Breast epithelium (tissue), 4 donors: ENCODE measurements around the gene CGA. TPM values are rescaled to one million over a fixed set of nuclear protein-coding genes. Genes with fewer than 3 reads are reported as not detected.

Source experiments
- DNase-seq, 2 donors: peaks; one replicate each; pipeline ENCODE4 v3.0.0-alpha.2; 2019; ENCODE audit warnings: low spot score in 2 of 2
- H3K27ac ChIP-seq, 2 donors: fragments of 200-600 bp; sonication (generic) in 1 of 2; one replicate each; pipeline ENCODE4 v1.5.1; 2016 to 2019; ENCODE audit warnings: mild to moderate bottlenecking in 1 of 2
- H3K27me3 ChIP-seq, 2 donors: fragments of 200-600 bp; sonication (generic) in 1 of 2; one replicate each; pipeline versions ENCODE4 v1.5.1 to v1.6.0; 2017 to 2019; ENCODE audit warnings: control low read depth in 1 of 2, mild to moderate bottlenecking in 1 of 2
- H3K36me3 ChIP-seq: fragments of 200-600 bp; one replicate; pipeline ENCODE4 v1.5.1; 2019
- H3K4me1 ChIP-seq, 2 donors: fragments of 200-600 bp; sonication (generic); one replicate each; pipeline ENCODE4 v1.5.1; 2016 to 2019; ENCODE audit warnings: control low read depth in 1 of 2
- H3K4me3 ChIP-seq, 3 donors: fragments of 200-600 bp; sonication (generic); 1 replicate in 2 of 3; 2 replicates in 1 of 3; pipeline ENCODE4 v1.5.1; 2016 to 2019; ENCODE audit warnings: mild to moderate bottlenecking in 3 of 3, moderate library complexity in 2 of 3
- H3K9me3 ChIP-seq, 2 donors: fragments of 200-600 bp; sonication (generic) in 1 of 2; one replicate each; pipeline ENCODE4 v1.5.1; 2016 to 2019; ENCODE audit warnings: control low read depth in 1 of 2
- CTCF ChIP-seq, 3 donors: fragments of 450-650 bp; IDR thresholded peaks; one replicate each; pipeline ENCODE4 v1.5.1; 2016 to 2017; ENCODE audit warnings: antibody characterized with exemption in 3 of 3, mild to moderate bottlenecking in 3 of 3, moderate library complexity in 3 of 3
- POLR2A ChIP-seq: fragments of 450-650 bp; IDR thresholded peaks from one replicate; pipeline ENCODE4 v1.6.1; 2016; ENCODE audit warnings: antibody characterized with exemption, mild to moderate bottlenecking, moderate library complexity
- POLR2AphosphoS5 ChIP-seq, 3 donors: sonication (generic); formaldehyde crosslinking; IDR thresholded peaks; one replicate each; pipeline ENCODE4 v1.6.1; 2017; ENCODE audit warnings: antibody characterized with exemption in 3 of 3
- intact Hi-C: fragments of 100-400 bp; cut with DNase I; formaldehyde crosslinking; loops from one replicate; pipeline ENCODE4 v1.15.1; 2023; ENCODE audit warnings: low total_unique reads
- total RNA-seq, 3 donors: library from RNA; depleted of rRNA; stranded (reverse); fragments of >200 nt; gene quantifications; one replicate each; pipeline ENCODE4 v1.1.0, GENCODE V29; 2016

Gene CGA
- total RNA-seq, 3 donors from 2014 or later, result not detected

GRCh38 chr6:87078983-87079616 lies 15.8 kb downstream of the CGA start:
- TF ChIP-seq CTCF (IDR thresholded peaks at IDR 0.05) (peak; percentile 33 to 53 (median 38)), POLR2A (no peak)
- intact Hi-C loops, result no loop called here
- no peaks in the 10 kb centered on the region for H3K9me3 ChIP-seq
- no peaks in the 10 kb centered on the region for H3K27me3 ChIP-seq
- no peaks in the 10 kb centered on the region for H3K4me1 ChIP-seq
- H3K27ac ChIP-seq, result no peak overlapping the region
- H3K36me3 ChIP-seq, result no peaks in the 10 kb centered on the region
- no peak overlapping the region for H3K4me3 ChIP-seq
- DNase-seq, result peak in 1 of 2 donors; percentile 21

GRCh38 chr6:87075168-87075567 lies 19.7 kb downstream of the CGA start:
- Histone ChIP-seq H3K9me3 (no peaks in the 10 kb centered on the region), H3K36me3 (no peaks in the 10 kb centered on the region), H3K4me3 (no peak overlapping the region), H3K4me1 (no peaks in the 10 kb centered on the region), H3K27ac (no peak overlapping the region), H3K27me3 (no peaks in the 10 kb centered on the region)
- intact Hi-C loops, result no loop called here
- TF ChIP-seq POLR2AphosphoS5 (IDR thresholded peaks at IDR 0.05) (no peak), CTCF (IDR thresholded peaks at IDR 0.05) (no peak), POLR2A (no peak)
- DNase-seq, result no peak

GRCh38 chr6:87074101-87074621 lies 20.7 kb downstream of the CGA start:
- H3K4me1 ChIP-seq, result no peaks in the 10 kb centered on the region
- no peak for TF ChIP-seq CTCF (IDR thresholded peaks at IDR 0.05)
- no peak for TF ChIP-seq POLR2A
- no peak for TF ChIP-seq POLR2AphosphoS5 (IDR thresholded peaks at IDR 0.05)
- no peak overlapping the region for H3K4me3 ChIP-seq
- intact Hi-C loops, result no loop called here
- no peaks in the 10 kb centered on the region for H3K27me3 ChIP-seq
- no peaks in the 10 kb centered on the region for H3K9me3 ChIP-seq
- no peak for DNase-seq
- H3K27ac ChIP-seq, result no peak overlapping the region
- no peaks in the 10 kb centered on the region for H3K36me3 ChIP-seq

GRCh38 chr6:87071683-87072082 lies 23.2 kb downstream of the CGA start:
- H3K27ac ChIP-seq, result no peak overlapping the region
- intact Hi-C loops, result no loop called here
- no peak for DNase-seq
- no peaks in the 10 kb centered on the region for H3K4me1 ChIP-seq
- H3K27me3 ChIP-seq, result no peaks in the 10 kb centered on the region
- no peaks in the 10 kb centered on the region for H3K9me3 ChIP-seq
- no peak overlapping the region for H3K4me3 ChIP-seq
- TF ChIP-seq CTCF (IDR thresholded peaks at IDR 0.05), result no peak
- no peak for TF ChIP-seq POLR2A
- no peak for TF ChIP-seq POLR2AphosphoS5 (IDR thresholded peaks at IDR 0.05)
- no peaks in the 10 kb centered on the region for H3K36me3 ChIP-seq

- Histone ChIP-seq H3K4me3 (no peak overlapping the region), H3K9me3 (no peaks in the 10 kb centered on the region), H3K27ac (no peak overlapping the region), H3K27me3 (no peaks in the 10 kb centered on the region), H3K36me3 (no peaks in the 10 kb centered on the region), H3K4me1 (no peaks in the 10 kb centered on the region)
- TF ChIP-seq CTCF (IDR thresholded peaks at IDR 0.05) (no peak), POLR2AphosphoS5 (IDR thresholded peaks at IDR 0.05) (no peak), POLR2A (no peak)
- no peak for DNase-seq
- intact Hi-C loops, result no loop called here
Observed at GRCh38 chr6:87070741-87071140, 24.2 kb downstream of the CGA start.
